ENCODE data around the gene IFNG. TPM values are rescaled to one million over a fixed set of nuclear protein-coding genes. Genes with fewer than 3 reads are reported as not detected.

The IFNG gene
- total and polyA plus RNA-seq, 8 donors: 0.18 to 0.60 TPM; not detected in 6

DNA sequence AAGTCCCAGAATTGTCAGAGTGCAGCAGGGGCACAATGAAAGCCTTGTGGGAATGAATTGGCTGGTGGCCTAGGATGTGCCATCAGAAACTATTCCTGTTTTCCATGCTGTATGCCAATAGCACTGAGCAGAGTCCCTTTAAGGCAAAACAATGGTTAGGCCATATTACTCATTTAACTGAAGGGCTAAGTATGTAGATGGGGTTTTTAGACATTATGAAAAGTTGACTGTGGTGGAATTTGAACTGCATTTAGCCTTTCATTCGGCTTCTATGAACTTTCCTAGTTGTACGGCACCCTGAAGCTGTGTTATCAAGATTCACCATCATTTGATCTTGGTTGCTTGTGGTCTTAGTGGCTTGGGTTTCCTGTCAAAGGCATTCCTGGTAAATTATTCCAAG, 41.3 kb upstream of the IFNG start:
- intact Hi-C loops (cut with DNase I): no loop called here
- H3K27ac ChIP-seq: no peak overlapping the region

GRCh38 chr12:68199127-68199526, 39.6 kb upstream of the IFNG start:
- intact Hi-C loops (cut with DNase I): no loop called here
- H3K36me3 ChIP-seq: no peaks in the 10 kb centered on the region
- no peak for ATAC-seq
- no peak overlapping the region for H3K4me3 ChIP-seq
- DNase-seq: no peak
- H3K27ac ChIP-seq: no peak overlapping the region
- H3K27me3 ChIP-seq: peaks cover 0 to 3% of the 10 kb centered on the region in 2 donors
- no peak for TF ChIP-seq CTCF (IDR thresholded peaks at IDR 0.05)
- no peaks in the 10 kb centered on the region for H3K4me1 ChIP-seq
- no peaks in the 10 kb centered on the region for H3K9me3 ChIP-seq

More for the DNA sequence above, 41.3 kb upstream of the IFNG start:
- no peak for TF ChIP-seq CTCF (IDR thresholded peaks at IDR 0.05)
- no peak overlapping the region for H3K4me3 ChIP-seq
- peaks cover 0 to 7% of the 10 kb centered on the region in 2 donors for H3K27me3 ChIP-seq
- H3K9me3 ChIP-seq: no peaks in the 10 kb centered on the region
- no peaks in the 10 kb centered on the region for H3K4me1 ChIP-seq
- no peak for DNase-seq
- H3K36me3 ChIP-seq: no peaks in the 10 kb centered on the region
- no peak for ATAC-seq

- Histone ChIP-seq H3K27ac (no peak overlapping the region), H3K9me3 (no peaks in the 10 kb centered on the region), H3K4me3 (no peak overlapping the region), H3K36me3 (no peaks in the 10 kb centered on the region), H3K4me1 (no peaks in the 10 kb centered on the region), H3K27me3 (no peaks in the 10 kb centered on the region)
- ATAC-seq (no peak), DNase-seq (no peak)
- intact Hi-C loops (cut with DNase I): no loop called here
- no peak for TF ChIP-seq CTCF (IDR thresholded peaks at IDR 0.05)
Observed at GRCh38 chr12:68198507-68199086, 39.1 kb upstream of the IFNG start.

DNA sequence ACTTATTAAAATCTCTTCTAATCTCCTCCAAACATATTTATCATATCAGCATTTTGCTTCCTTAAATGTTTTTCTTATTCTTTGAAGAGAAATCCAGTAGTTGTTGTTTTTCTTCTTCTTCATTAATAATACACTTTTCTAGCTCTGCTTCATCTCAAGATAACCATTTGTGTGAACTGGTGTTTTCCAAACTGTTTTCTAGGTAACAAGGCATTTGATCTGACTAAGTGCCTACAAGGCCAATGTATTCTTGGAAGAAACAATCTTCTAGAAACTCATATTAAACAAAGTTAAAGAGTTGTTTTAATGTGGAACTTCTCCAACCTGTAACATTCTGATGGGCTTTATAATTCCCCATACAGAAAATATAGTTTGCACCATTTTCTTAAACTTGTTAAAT, 30.8 kb upstream of the IFNG start:
- Histone ChIP-seq H3K4me1 (no peaks in the 10 kb centered on the region), H3K36me3 (no peaks in the 10 kb centered on the region), H3K9me3 (no peaks in the 10 kb centered on the region), H3K27ac (no peak overlapping the region), H3K4me3 (no peak overlapping the region), H3K27me3 (no peaks in the 10 kb centered on the region)
- TF ChIP-seq CTCF (IDR thresholded peaks at IDR 0.05): no peak
- ATAC-seq (no peak), DNase-seq (no peak)
- intact Hi-C loops (cut with DNase I): no loop called here

- TF ChIP-seq CTCF (IDR thresholded peaks at IDR 0.05): no peak
- DNase-seq (no peak), ATAC-seq (no peak)
- Histone ChIP-seq H3K4me1 (no peaks in the 10 kb centered on the region), H3K9me3 (no peaks in the 10 kb centered on the region), H3K27ac (no peak overlapping the region), H3K36me3 (no peaks in the 10 kb centered on the region), H3K4me3 (no peak overlapping the region), H3K27me3 (no peaks in the 10 kb centered on the region)
- intact Hi-C loops (cut with DNase I): no loop called here
Observed at GRCh38 chr12:68189821-68190242, 30.3 kb upstream of the IFNG start.

Data from left lung (tissue), 10 donors.